HepG2 (cell line): Measurements from ENCODE around the gene ZBTB46. TPM values are rescaled to one million over a fixed set of nuclear protein-coding genes. Genes with fewer than 3 reads are reported as not detected.

Experiments used
- AGO1 ChIP-seq: fragments of 200-400 bp; formaldehyde crosslinking; IDR thresholded peaks from 2 replicates; pipeline ENCODE4 v1.6.1; 2017; ENCODE audit warnings: mild to moderate bottlenecking, low read depth, low read length, moderate library complexity; ENCODE audit not compliant: poor library complexity, severe bottlenecking
- ATM ChIP-seq: fragments of 450-650 bp; IDR thresholded peaks from 2 replicates; pipeline ENCODE4 v1.7.1; 2017; ENCODE audit warnings: mild to moderate bottlenecking, borderline replicate concordance
- HIVEP1 ChIP-seq: sonication (generic); formaldehyde crosslinking; IDR thresholded peaks from 2 replicates; pipeline ENCODE4 v1.4.0; 2020; ENCODE audit warnings: mild to moderate bottlenecking, missing genetic modification reagents
- HMGA1 ChIP-seq: sonication (generic); formaldehyde crosslinking; conservative IDR thresholded peaks from 2 replicates; pipeline ENCODE4 v1.4.0; 2020; ENCODE audit warnings: missing genetic modification reagents
- JUND ChIP-seq: sonication (generic); formaldehyde crosslinking; IDR thresholded peaks from 2 replicates; pipeline ENCODE4 v1.8.0; 2022; ENCODE audit warnings: mild to moderate bottlenecking, missing genetic modification reagents
- KDM2A ChIP-seq: sonication (generic); formaldehyde crosslinking; IDR thresholded peaks from 2 replicates; pipeline ENCODE4 v1.4.0; 2020; ENCODE audit warnings: low read depth, missing genetic modification reagents, borderline replicate concordance
- KDM3A ChIP-seq: IDR thresholded peaks from 2 replicates; pipeline ENCODE4 v1.6.1; 2018; ENCODE audit warnings: low read depth, missing compliant biosample characterization
- MED1 ChIP-seq: sonication (generic); formaldehyde crosslinking; IDR thresholded peaks from 2 replicates; pipeline ENCODE4 v1.4.0; 2020; ENCODE audit warnings: missing genetic modification reagents
- NFE2L1 ChIP-seq: sonication (generic); formaldehyde crosslinking; IDR thresholded peaks from 2 replicates; pipeline ENCODE4 v1.4.0; 2020; ENCODE audit warnings: missing genetic modification reagents, mild to moderate bottlenecking, borderline replicate concordance
- SOX6 ChIP-seq, 2 experiments: fragments of 450-650 bp in 1 of 2; sonication (generic) in 1 of 2; formaldehyde crosslinking in 1 of 2; IDR thresholded peaks; 2 replicates each; pipeline versions ENCODE4 v1.4.0 to v1.6.1; 2017 to 2020; ENCODE audit warnings: antibody characterized with exemption in 1 of 2, mild to moderate bottlenecking in 1 of 2, missing genetic modification reagents in 1 of 2
- U2AF1 ChIP-seq: fragments of 200-400 bp; formaldehyde crosslinking; optimal IDR thresholded peaks from 2 replicates; pipeline ENCODE3; 2017; ENCODE audit warnings: mild to moderate bottlenecking, low read depth, low read length
- ZBTB3 ChIP-seq: sonication (generic); formaldehyde crosslinking; IDR thresholded peaks from 2 replicates; pipeline ENCODE4 v1.4.0; 2020; ENCODE audit warnings: low read depth, mild to moderate bottlenecking, moderate library complexity, missing genetic modification reagents, borderline replicate concordance
- ZNF652 ChIP-seq: IDR thresholded peaks from 2 replicates; pipeline ENCODE4 v1.6.1; 2016; ENCODE audit warnings: low read depth, borderline replicate concordance
- ZNF672 ChIP-seq: sonication (generic); formaldehyde crosslinking; IDR thresholded peaks from 2 replicates; pipeline ENCODE4 v1.8.1; 2022; ENCODE audit warnings: missing genetic modification reagents
- ZNF724P ChIP-seq: sonication (generic); formaldehyde crosslinking; IDR thresholded peaks from 2 replicates; pipeline ENCODE4 v1.8.0; 2022; ENCODE audit warnings: missing genetic modification reagents, borderline replicate concordance
- polyA plus RNA-seq, 8 experiments: library from polyadenylated mRNA; depleted of rRNA in 3 of 8; stranded (reverse) in 7 of 8; unstranded in 1 of 8; fragments of >200 nt; fragmentation: Illumina TruSeq in 4 of 8; extraction: Trizol in 4 of 8; gene quantifications; 2 replicates each; pipeline versions ENCODE4 v1.2.1 to v1.2.3, GENCODE V29; 2011 to 2016; ENCODE audit warnings: low read depth in 4 of 8, missing spikeins in 1 of 8, mixed read lengths in 1 of 8; ENCODE audit not compliant: insufficient read depth in 1 of 8
- total RNA-seq, 5 experiments: library from RNA; depleted of rRNA; stranded (reverse); fragments of >200 nt; fragmentation: Illumina TruSeq; extraction: Trizol; gene quantifications; 2 replicates each; pipeline ENCODE4 v1.2.3, GENCODE V29; 2016; ENCODE audit warnings: low read depth in 1 of 5
- TF ChIP-seq, protein P1 (sequence below), 2 experiments: fragments of 450-650 bp in 1 of 2; sonication (generic) in 1 of 2; formaldehyde crosslinking in 1 of 2; IDR thresholded peaks; 2 replicates each; pipeline versions ENCODE4 v1.6.1 to v1.8.0; 2016 to 2022; ENCODE audit warnings: antibody characterized with exemption in 1 of 2, mild to moderate bottlenecking in 1 of 2, missing genetic modification reagents in 1 of 2
- TF ChIP-seq, protein P2 (sequence below): sonication (generic); formaldehyde crosslinking; IDR thresholded peaks from 2 replicates; pipeline ENCODE4 v1.8.0; 2023; ENCODE audit warnings: mild to moderate bottlenecking, missing genetic modification reagents
- TF ChIP-seq, protein P3 (sequence below): sonication (generic); formaldehyde crosslinking; IDR thresholded peaks from 2 replicates; pipeline ENCODE4 v1.5.0; 2020; ENCODE audit warnings: missing genetic modification reagents

The ZBTB46 gene
- total and polyA plus RNA-seq, 2 of the 13 experiments (the other 11 are each of a cell fraction or from before 2014, with no cell fraction given), result 1.6 to 13.5 TPM

DNA sequence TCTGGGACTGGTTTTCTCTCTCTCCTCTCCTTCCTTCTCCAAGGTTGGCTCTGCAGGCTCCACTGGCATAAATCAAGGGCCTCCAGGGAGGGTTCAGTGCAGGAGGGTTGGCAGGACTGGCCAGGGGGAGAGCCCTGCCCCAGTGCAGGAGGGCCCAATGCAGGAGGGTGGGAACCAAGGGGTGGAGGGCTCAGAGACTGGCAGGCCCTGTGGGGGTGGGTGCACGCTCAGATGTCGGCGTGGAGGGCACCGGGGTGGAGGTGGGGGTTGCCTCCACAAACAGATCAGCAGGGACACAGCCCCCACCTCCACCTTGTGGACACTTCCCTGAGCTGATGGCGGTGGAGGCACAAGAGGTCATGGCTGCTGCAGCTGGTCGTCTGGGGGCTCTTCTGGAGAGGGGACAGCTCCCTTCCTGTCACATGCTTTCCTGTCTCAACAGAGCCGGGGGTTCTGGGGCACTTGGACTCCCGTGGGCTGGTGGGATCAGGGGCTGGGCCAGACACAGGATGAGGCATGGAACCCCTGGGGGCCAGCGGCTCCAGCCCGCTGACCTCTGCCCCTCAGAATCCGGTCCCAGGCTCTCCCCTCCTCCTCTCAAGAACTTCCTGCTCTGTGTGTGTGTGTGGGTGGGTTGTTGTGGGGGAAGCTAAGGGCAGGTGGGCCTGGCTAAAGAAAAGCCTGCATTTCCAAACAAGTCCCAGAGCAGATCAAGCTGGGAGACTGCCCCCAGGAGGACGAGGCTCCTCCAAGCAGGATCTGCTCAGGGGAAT, 27.5 kb upstream of the ZBTB46 start (continued):
- TF ChIP-seq, protein P1, sequence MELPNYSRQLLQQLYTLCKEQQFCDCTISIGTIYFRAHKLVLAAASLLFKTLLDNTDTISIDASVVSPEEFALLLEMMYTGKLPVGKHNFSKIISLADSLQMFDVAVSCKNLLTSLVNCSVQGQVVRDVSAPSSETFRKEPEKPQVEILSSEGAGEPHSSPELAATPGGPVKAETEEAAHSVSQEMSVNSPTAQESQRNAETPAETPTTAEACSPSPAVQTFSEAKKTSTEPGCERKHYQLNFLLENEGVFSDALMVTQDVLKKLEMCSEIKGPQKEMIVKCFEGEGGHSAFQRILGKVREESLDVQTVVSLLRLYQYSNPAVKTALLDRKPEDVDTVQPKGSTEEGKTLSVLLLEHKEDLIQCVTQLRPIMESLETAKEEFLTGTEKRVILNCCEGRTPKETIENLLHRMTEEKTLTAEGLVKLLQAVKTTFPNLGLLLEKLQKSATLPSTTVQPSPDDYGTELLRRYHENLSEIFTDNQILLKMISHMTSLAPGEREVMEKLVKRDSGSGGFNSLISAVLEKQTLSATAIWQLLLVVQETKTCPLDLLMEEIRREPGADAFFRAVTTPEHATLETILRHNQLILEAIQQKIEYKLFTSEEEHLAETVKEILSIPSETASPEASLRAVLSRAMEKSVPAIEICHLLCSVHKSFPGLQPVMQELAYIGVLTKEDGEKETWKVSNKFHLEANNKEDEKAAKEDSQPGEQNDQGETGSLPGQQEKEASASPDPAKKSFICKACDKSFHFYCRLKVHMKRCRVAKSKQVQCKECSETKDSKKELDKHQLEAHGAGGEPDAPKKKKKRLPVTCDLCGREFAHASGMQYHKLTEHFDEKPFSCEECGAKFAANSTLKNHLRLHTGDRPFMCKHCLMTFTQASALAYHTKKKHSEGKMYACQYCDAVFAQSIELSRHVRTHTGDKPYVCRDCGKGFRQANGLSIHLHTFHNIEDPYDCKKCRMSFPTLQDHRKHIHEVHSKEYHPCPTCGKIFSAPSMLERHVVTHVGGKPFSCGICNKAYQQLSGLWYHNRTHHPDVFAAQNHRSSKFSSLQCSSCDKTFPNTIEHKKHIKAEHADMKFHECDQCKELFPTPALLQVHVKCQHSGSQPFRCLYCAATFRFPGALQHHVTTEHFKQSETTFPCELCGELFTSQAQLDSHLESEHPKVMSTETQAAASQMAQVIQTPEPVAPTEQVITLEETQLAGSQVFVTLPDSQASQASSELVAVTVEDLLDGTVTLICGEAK (IDR thresholded peaks at IDR 0.05), result no peak
- TF ChIP-seq, protein P1 (CRISPR knock-in tag; IDR thresholded peaks at IDR 0.05), result peak; percentile 68; the same call in 1 of the 2 replicates
- TF ChIP-seq ZNF672 (CRISPR knock-in tag), result no peak
- no peak for TF ChIP-seq SOX6 (IDR thresholded peaks at IDR 0.05)
- peak; percentile 23; the same call in 1 of the 2 replicates for TF ChIP-seq SOX6 (CRISPR knock-in tag; IDR thresholded peaks at IDR 0.05)
- TF ChIP-seq AGO1, result peak; percentile 96
- peak; percentile 84 for TF ChIP-seq ZNF724P (CRISPR knock-in tag)
- no peak for TF ChIP-seq HMGA1 (CRISPR knock-in tag)
- TF ChIP-seq, protein P2, sequence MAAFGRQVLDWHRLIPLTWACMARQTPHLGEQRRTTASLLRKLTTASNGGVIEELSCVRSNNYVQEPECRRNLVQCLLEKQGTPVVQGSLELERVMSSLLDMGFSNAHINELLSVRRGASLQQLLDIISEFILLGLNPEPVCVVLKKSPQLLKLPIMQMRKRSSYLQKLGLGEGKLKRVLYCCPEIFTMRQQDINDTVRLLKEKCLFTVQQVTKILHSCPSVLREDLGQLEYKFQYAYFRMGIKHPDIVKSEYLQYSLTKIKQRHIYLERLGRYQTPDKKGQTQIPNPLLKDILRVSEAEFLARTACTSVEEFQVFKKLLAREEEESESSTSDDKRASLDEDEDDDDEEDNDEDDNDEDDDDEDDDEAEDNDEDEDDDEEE (CRISPR knock-in tag), result 0 out of 2 replicates have a peak, but pooled peaks have one; percentile 38
- TF ChIP-seq ZBTB3, result no peak
- no peak for TF ChIP-seq ATM
- peak; percentile 70; the same call in 1 of the 2 replicates for TF ChIP-seq KDM3A (CRISPR knock-in tag)
- TF ChIP-seq HIVEP1 (CRISPR knock-in tag), result no peak
- TF ChIP-seq KDM2A, result peak; percentile 90
- peak; percentile 59 for TF ChIP-seq MED1
- TF ChIP-seq, protein P3, sequence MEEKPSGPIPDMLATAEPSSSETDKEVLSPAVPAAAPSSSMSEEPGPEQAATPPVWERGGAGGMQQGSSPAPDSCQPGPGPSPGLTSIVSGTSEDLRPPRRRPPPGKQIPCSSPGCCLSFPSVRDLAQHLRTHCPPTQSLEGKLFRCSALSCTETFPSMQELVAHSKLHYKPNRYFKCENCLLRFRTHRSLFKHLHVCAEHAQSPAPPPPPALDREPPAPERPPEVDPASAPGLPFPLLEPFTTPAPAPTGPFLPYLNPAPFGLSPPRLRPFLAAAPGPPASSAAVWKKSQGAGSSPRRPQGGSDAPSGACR (CRISPR knock-in tag), result peak; percentile 63; the same call in 1 of the 2 replicates
- no peak for TF ChIP-seq U2AF1
- TF ChIP-seq ZNF652 (CRISPR knock-in tag), result no peak
- no peak for TF ChIP-seq JUND (CRISPR knock-in tag)
- no peak for TF ChIP-seq NFE2L1 (CRISPR knock-in tag)
